GM18867 (cell line): Measurements from ENCODE around the gene CSNK1A1.
A peak's percentile ranks its signal among the peaks of the same experiment; 100 is the strongest.
"Not testable (repeated sequence)": the region's sequence is repeated elsewhere in the genome, so short reads cannot be mapped to it uniquely, and the experiment has no call there.

Experiments
- ATAC-seq: cut with Tn5 transposase; IDR thresholded peaks from one replicate; pipeline ENCODE4 v1.9.1; 2021; ENCODE audit warnings: mild to moderate bottlenecking, moderate library complexity; ENCODE audit not compliant: unreplicated experiment

CSNK1A1 gene

DNA sequence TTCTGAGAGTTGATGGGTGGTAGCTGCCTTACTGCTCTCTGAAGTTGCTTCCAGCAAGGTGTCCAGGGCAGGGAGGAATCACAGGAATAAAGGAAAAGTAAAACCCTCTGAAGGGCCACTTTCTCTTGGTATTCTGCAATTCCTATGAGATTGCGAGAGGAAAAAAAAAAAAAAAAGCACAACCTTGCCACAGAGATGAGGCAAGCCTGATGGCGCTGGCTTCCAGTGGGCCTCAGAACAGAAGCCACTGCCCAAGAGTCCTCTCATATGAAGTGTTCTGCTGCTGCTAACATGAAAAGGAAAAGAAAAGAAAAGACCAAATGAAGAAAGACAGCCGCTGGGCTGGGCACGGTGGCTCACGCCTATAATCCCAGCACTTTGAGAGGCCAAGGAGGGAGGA lies 91.3 kb downstream of the CSNK1A1 start:
- ATAC-seq = no peak

DNA sequence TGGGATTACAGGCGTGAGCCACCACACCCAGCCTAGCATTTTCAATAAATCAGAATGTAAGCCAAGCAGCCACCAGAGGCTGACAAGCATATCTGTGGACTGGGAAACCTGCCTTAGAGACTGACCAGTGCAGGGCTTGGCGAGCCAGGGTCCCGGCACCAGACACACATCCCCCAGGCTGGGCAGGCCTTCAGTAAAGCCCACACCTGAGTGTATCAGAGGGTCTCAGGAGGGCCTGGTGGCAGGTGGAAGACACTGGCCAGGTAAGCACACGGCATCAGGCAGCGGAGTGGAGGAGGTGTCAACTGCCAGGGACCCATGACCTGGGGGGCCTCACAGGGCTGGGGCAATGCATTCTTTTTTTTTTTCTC lies 93.9 kb downstream of the CSNK1A1 start:
- no peak for ATAC-seq

DNA sequence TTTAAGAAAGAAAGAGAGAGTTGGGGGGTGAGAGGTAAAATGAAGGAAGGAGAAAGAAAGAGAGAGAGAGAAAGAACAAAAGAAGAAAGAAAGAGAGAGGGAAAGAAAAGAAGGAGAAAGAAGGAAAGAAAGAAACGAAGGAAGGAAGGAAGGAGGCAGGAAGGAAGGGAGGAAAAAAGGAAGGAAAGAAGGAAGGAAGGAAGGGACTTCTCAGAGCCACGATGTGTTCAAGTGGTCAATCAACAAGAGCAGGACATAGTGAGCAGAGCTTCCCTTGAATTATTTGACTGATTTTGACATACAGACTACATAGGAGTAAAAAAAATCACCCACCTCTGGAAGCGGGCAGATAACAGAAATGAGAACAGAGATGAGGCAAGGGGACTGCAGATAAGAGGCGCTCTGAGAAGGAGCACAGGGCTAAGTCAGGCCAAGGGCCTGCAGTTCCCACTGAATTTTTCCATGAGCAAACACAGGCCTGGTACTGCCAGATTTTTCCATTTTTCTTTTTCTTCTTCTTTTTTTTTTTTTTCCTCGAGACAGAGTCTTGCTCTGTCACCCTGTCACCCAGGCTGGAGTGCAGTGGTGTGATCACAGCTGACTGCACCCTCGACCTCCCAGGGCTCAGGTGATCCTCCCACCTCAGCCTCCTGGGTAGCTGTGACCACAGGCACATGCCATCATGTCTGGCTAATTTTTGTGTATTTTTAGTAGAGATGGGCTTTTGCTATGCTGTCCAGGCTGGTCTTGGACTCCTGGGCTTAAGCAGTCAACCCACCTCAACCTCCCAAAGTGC lies 94.4 kb downstream of the CSNK1A1 start:
- no peak for ATAC-seq

DNA sequence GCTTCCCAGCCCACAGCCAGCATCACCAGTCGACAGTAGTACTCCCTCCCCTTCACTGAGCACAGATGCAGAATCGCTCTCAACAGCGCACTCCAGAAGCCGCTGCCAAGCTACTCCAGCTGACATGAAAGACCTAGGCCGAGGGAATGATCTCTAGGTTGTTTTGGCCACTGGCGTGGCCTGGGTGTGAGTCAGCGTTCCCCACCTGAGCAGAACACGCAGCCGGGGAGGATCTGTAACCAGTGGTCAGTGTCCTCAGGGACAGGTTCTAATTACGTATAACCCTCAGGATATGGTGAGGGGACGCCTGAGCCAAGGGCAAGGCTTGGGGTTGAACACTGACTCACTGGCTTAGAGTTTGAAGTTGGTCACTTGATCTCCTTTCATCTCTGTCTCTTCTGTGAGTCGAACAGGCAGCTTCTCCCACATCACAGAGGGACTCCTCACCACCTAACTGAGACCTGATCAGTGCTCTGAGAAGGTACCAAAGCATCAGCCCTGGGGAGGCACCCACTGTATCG lies 95.3 kb downstream of the CSNK1A1 start:
- ATAC-seq = no peak

DNA sequence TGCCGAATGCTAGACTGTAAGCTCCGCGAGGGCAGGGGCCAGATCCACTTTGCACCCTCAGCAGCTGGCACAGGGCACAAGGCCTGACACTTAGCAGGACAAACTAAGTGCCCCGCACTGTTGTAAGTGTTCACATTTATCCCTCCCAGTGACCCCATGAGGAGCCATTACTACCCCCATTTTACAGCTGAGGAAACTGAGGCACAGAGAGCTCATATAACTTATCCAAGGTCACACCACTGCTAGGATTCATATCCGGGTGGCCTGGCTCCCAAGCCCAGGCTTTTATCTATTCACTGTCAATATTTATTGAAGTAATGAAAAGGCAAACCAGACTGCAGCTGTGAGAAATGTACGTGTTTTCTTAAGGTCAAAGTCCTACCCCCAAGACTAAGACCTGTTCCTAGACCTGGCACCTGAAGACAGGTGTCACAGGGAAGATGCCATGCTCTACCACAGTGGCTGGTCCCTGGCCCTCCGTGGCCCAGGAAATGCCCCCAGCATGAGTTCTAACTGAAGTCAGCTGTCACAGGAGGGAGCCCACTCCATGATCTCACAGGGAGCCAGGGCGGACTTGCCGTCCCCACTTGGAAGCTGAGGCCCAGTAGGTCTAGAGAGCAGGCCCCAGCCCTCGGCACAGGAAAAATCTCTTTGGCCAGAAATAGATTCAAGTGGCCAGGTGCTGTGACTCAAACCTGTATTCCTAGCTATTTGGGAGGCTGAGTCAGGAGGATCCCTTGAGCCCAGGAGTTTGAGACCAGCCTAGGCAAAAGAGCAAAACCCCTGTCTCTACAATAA lies 97.4 kb downstream of the CSNK1A1 start:
- ATAC-seq = no peak

DNA sequence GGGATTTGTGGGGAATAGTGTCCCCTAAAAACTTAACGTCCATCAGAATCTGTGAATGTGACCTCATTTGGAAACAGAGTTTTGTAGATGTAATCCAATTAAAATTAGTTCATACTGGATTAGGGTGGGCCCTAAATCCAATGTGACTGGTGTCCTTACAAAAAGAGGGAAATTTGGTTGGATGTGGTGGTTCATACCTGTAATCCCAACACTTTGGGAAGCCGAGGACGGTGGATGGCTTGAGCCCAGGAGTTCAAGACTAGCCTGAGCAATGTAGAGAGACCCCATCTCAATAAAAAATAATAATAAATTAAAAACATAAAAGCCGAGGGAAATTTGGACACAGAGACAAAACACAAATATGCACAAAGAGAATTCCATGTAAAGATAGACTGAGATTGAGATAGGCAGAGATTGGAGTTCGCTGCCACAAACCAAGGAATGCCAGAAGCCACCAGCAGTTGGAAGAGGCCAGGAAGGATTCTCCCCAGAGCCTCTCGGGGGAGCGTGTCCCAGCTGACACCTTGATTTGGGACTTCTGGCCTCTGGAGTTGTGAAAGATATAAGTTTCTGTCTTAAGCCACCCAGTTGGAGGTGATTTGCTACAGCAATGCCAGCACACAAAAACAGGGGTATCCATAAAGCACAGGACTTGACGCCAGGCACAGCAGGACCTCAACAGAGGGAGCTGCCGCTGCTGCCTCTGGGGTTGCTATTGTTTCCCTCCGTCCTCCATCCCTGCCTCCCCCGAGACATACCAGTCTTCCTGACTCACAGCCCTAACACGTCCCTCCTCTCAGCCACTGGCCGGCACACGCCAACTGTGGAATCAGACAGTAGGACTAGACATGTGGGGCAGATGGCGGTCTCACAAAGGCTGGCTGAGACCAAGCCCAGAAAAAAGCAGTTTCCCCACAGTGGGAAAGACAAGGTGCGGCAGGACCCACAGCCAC lies 98.3 kb downstream of the CSNK1A1 start:
- no peak for ATAC-seq

DNA sequence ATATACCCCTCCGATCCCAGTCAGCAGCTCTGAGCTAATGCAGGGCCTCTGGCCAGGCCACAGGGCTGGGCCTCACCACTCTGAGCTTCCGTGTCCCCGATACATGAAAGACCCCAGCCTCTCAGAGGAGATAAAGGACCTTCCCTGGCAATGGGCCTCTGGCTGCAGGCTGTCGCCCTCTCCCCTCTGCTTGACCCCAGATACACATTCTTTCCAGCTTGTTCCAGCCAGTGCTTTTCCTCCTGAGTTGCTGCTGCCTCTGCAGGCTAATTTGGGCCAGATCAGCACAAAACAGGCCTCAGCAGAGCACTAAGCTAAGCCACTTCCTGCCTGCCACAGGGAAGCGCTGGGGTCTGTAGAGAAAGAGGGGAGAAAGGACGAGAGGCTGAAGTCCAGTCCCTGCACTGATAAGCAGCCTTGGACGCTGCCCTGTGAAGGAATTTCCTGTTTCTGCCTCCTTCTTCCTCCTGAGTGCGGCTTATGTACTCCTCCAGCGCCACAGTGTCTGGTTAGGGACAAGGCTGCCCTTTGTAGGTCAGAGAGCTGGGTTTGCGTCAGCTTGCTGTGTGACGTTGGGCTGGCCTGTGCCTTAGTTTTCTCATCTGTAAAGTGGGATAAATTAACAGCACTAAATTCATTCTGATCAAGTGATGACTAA lies 99.1 kb downstream of the CSNK1A1 start:
- ATAC-seq = no peak

DNA sequence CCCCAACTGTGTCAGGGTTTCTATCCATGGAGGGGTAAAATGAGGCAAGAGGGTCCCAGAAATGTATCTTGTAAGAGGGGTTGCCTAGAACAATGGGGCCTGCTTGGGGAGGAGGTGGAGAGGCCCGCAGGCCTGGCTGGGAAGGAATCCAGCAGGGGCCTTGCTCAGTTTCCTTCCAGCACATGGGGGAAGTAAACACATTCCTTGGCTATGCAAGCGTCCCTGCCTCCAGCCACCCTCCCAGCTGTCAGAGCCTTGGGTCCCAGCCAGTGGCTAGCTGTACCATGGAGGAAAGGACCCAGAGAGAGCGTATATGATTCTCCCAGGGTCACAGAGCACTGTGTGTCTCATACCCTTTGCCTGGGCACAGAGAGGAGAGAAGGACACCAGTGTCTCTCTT lies 101.0 kb downstream of the CSNK1A1 start:
- ATAC-seq = no peak

DNA sequence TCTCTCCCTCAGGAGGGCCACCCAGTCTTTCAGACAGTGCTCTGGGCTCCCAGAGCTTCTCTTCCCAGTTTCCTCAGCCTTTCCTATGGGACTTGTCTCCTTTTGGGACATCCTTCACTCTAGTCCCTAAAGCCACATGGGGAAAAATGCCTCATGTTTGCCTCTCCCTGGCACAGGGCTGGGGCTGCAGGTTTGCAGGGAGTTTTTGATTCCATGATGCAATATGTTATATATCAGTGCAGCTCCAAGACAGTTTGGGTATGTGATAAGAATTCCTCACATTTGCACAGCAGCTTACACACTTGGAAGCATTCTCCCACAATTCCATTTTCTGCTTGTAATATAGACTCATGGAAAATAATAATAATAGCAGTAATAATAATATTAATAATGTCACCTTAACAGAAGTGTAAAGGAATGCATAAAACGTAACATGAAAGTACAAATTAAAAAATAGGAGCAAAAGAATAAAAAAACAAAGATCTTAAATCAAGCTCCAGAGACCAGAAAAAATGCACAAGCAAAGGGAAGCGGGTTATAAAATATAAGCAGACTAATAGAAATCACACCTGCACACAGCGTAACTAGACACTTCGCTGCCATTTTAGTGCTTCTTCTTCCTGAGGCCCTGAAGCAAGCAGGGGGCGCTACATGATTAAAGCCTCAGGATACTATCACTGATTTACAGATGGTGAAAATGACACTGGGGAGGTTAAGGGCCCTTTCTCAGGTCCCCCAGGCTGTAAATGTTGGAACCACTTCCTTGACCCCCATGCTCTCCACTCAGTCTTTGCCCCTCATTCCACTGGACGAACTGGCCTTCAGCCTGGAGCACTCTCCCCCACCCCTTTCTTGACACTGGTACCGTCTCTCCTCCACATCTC lies 102.2 kb downstream of the CSNK1A1 start:
- no peak for ATAC-seq

DNA sequence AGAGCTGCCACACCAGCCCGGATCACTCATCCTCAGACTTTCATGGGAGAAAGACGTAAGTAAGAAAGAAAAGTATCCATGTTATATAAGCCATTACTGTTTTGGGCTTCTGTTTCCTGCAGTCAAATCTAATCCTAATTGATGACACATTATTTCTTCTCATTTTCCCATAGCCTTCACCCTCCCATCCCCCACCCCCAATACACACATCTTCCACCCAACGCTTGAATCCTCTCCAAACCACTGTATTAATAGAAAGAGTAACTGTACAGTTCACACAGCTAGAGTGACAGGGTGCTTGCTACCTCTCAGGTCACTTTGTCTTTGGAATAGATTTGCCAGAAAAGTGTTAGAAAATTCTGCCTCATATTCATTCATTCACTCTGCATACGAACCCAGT lies 102.8 kb downstream of the CSNK1A1 start:
- ATAC-seq = no peak

DNA sequence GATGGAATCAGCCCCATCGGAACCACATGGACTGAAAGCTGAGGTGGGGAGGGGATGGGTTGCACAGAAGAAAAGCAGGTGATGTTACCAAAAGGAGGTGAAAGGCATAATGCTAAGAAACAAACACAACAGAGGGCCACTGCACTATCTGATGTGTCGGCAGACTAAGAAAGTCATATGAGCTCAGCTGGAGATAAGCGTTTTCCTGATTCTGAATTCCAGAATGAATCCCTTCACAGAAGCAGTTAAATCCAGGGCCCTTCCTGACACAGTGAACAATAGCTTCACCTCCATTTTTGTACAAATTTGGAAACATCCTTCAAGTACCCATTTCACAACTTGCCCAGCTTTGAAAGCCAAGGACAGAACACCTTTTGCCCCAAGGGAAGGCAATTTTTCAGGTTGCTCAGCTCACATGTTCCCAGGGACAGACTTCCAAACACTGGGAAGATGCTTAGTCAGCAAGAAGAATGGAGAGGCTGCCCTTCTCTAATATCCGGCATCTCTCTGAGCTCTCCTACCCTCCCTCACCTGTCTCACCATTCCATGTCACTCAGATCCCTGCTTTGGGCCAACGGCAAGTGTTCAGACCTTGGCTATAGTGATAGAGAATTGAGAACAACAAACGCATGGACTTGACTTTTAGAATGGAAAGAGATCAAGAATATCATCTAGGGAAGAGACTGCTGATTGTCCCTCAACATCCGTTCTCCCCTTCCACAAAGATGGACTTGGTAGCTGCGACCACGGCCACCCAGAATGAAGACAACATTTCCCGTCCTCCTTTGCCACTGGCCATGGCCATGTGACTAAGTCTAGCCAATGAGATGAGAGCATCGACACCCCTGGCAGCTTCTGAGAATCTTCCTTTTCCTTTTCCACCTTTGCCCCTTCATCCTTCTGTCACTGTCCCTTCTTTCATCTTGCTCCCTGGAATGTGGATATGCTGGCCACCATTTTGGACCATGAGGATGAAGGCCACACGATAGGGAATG lies 103.6 kb downstream of the CSNK1A1 start:
- no peak for ATAC-seq

DNA sequence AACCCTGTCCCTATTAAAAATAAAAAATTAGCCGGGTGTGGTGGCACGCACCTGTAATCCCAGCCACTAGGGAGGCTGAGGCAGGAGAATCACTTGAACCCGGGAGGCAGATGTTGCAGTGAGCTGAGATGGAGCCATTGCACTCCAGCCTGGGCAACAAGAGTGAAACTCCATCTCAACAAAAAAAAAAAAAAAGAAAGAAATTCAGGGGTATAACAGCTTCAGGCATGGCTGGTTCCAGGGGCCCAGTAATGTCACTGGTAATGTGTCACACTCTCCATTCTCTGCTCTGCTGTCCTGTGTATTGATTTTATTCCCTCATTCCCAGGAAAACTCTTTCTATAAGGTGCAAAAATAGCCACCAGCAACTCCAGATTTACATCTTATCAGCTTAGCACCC lies 104.4 kb downstream of the CSNK1A1 start:
- ATAC-seq = not testable (repeated sequence)

DNA sequence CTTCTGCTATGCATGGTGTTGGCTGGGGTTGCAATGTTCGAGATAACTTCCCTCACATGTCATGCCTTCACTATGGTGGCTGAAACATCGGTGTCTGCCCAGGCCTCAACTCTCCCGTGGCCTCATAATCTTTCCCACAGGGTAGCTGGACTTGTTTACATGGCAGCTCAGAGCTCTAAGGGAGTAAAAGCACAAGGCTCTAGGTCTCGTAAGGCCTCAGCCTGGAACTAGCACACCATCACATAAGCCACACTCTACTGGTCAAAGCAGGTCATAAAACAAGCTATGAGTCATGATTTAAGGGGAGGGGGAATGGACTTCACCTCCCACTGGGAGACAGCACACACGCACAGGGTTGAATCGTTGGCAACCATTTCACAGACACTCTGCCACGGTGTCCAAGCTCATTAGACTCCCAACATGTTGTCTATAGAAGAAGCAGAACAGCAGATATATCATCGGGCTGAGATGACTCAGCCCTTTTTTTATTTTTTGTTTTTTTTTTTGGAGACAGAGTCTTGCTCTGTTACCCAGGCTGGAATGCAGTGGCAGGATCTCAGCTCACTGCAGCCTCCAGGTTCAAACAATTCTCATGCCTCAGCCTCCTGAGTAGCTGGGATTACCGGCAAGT lies 105.4 kb downstream of the CSNK1A1 start:
- ATAC-seq = no peak

DNA sequence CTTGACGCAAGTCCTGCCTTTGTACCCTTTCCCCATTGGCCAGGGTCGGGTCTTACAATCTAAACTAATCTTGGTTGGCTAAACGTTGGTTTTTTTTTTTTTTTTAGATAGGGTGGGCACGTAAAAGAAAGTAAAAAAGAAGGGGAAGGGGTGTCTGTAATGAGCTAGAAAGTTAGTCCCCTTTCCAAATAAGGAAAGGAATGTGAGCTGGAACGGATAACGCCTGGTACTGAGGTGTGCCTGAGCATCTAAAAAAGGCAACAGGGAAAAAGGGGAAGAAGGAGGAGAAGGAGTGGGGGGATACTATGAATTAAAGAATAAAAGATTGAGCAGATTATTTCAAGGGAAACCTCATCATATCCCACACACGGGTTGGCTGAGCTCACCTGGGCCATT lies 105.9 kb downstream of the CSNK1A1 start:
- ATAC-seq = no peak

DNA sequence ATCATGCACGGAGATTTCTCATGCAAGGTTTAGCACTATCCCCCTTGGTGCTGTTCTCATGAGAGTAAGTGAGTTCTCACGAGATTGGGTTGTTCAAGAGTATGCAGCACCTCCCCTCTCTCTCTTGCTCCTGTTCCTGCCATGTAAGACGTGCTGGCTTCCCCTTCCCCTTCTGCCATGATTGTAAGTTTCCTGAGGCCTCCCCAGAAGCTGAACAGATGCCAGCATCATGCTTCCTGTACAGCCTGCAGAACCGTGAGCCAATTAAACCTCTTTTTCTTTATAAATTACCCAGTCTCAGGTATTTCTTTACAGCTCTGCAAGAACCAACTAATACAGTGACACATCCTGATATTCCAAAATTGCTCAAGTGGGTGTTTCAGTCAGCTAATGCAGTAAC lies 106.8 kb downstream of the CSNK1A1 start:
- ATAC-seq = not testable (repeated sequence)

DNA sequence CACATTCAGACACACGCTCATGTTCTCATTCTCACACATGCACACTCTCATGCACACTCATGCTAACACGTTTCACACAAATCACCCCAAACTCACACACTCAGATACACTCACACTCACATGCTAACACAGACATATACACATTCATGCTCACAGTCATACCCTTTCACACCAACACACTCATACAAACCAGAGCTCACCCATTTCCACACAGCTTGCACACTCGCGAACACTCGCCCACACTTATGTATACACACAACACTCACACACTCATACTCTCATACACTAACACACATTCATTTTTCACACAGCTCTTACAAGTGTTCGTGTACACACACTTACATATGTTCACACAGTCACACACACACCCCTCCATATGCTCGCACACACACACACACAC lies 108.0 kb downstream of the CSNK1A1 start:
- no peak for ATAC-seq

DNA sequence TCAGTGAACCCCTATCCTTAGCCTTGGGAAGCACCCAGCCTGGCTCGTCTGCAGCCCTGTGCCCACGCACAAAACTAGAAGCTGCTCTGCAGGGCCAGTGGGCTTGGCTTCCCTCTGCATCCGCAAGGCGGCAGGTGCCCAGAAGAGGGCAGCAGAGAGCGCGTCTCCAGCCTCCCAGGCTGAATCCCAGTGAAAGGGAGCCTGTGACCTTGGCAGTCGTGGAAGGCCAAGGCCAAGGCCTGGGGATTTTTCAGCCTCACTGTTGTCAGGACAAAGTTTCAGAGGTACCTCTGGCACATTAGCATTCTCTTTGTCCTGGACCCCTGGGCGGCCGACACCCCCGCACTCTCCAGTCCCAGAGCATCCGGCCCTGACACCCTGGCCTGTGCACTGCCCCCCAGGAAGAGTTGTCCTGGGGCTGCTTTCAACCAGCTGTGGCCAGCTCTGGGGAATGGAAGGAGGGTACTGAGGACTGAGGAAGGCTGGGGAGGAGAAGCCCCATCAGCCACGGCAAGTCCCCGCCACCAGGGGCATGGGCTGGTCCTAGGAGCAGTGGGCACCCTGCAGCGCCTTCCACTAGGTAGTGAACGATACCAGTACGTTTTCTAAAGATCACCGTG lies 108.6 kb downstream of the CSNK1A1 start:
- peak; percentile 80 for ATAC-seq
